ENCODE data around the gene B3GNT8.
A peak's percentile ranks its signal among the peaks of the same experiment; 100 is the strongest.
"Not testable (repeated sequence)": the region's sequence is repeated elsewhere in the genome, so short reads cannot be mapped to it uniquely, and the experiment has no call there.

The B3GNT8 gene

DNA sequence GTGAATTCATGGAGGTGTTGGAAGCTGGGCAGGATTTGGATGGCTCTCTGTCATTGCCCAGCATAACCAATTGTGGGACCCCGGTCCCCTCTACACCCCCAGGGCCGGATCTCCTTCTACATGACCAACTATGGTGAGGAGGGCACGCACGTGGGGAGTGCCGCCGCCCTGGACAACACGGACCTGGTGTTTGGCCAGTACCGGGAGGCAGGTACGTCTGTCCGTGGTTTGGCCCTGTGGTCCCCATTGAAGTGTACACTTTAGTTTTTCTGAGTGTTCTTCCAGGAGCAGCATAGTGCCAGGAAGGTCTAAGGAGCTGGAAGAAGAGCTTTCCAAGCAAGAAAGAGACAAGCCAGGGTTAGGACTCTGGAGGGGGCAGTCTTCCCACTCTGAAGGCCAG lies 13.2 kb downstream of the B3GNT8 start:
- no peak for DNase-seq (ENCODE audit: low read depth)

DNA sequence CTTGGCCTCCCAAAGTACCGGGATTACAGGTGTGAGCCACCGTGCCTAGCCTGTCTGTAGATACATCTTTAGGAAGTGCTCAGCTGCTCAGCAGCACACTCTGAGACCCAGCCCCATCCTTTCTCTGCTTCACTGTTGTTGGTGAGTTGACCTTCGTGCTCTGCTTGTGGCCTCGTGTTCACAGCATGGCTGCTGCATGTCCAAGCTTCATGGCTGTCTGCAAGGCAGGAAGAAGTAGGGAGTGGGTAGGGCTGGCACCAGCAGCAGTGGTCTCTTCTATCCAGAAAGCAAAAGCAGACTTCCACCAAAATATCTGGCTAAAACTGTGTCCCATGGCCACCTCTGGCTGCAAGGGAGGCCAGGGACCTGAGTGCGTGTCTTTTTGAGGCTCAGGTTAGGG lies 14.2 kb downstream of the B3GNT8 start:
- DNase-seq (ENCODE audit: low read depth): no peak

DNA sequence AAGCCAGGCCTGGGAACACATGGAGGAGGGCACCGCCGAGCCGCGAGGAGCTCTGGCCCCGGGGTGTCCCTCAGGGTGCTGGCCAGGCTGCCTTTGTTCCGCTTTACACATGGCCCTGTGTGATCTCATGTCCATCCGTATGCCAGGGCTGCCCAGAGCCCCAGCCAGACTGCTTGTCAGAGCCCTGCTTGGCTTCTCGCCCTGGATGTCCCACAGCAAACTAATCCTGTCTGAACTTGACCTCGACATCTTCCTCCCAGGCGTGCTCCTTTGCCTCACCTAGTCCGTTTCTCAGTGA lies 15.3 kb downstream of the B3GNT8 start:
- DNase-seq (ENCODE audit: low read depth): no peak

DNA sequence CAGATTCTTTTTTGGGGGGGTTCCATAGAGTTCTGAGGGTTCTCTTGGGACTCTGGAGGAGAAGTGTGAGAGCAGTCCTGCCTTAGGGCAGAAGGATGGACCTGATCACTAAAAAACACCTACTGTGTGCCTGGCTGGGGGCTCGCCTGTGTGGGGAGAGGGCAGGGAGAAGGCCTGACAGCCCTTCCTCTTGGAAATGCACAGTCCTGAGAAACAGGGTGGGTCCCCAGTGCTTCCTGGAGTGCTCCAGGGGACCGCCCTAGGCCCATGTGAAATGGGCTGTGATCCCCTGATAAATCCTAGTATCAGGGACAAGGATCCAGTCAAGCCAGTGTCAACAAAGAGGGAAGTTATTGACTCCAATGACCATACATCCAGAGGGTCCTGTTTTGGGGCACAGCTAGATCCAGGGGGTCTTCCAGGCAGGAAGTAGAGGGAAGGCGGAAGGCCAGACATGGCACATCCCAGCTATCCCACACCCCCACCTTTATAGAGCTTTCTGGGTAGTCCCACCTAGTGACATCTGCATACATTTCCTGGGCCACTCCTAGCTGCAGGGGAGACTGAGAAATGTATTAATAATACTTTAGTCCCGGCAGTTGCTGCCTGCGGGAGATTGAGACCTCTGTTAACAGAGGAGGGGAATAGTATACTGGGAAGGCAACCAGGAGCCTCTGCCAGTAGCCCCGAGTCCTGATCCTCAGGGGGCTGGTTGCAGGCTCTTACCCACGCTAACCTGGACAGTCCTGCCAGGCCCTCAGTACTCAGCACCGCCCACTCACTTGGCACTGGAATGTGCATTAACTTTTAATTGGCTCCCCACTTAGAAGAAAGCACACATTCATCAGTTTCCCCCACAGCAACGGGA lies 15.8 kb downstream of the B3GNT8 start:
- no peak for DNase-seq (ENCODE audit: low read depth)

DNA sequence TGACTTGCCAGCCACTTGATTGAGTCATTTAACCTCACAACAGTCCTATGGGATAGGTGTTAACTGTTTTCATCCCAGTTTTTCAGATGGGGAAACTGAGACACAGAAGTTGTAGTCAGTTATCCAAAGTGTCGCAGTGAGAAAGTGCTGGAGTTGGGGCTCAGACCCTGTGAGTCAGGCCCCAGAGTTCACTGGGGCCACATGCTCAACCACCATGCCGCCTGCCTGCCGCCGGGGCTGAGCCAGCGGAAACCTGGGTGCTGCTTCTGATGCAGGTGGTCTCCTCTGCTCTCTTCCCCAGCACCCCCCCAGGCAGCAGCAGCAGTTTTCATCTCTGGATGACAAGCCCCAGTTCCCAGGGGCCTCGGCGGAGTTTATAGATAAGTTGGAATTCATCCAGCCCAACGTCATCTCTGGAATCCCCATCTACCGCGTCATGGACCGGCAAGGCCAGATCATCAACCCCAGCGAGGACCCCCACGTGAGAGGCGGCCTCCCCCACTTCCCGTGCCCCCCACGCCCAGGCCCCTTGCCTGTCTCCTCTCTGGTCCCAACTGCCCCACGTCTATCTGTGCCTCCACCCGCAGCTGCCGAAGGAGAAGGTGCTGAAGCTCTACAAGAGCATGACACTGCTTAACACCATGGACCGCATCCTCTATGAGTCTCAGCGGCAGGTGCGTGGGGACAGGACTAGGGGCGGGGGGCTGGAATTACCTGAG lies 16.7 kb downstream of the B3GNT8 start:
- no peak for DNase-seq (ENCODE audit: low read depth)

DNA sequence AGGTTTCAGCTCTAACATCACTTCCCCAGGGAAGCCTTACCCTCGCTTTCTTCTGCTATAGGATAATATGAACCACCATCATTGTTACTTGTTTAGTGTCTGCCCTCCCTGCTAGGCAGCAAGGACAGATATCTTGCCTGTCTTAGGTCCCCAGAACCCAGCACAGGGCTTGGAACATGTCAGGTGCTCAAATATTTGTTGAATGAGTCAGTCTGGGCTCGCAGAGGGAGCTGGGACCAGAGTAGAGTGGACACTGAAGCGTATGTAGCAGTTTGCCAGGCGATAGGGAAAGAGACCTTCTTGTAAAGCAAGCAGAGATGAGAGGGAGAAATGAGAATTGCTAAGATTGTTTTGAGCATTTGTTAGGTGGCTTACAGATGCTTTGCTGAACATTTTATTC lies 17.9 kb downstream of the B3GNT8 start:
- DNase-seq (ENCODE audit: low read depth): no peak

DNA sequence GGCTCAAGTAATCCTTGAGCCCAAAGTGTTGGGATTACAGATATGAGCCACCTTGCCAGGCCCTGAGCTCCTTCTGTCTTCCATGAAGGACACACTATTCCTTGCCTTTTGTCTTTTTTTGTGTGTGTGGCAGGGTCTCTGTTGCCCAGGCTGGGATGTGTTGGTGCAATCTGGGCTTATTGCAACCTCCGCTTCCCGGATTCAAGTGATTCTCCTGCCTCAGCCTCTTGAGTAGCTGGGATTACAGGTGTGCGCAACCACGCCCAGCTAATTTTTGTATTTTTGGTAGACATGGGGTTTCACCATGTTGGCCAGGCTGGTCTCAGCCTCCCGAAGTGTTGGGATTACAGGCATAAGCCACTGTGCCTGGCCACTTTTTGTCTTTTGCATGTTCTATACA lies 18.3 kb downstream of the B3GNT8 start:
- DNase-seq (ENCODE audit: low read depth): not testable (repeated sequence)

DNA sequence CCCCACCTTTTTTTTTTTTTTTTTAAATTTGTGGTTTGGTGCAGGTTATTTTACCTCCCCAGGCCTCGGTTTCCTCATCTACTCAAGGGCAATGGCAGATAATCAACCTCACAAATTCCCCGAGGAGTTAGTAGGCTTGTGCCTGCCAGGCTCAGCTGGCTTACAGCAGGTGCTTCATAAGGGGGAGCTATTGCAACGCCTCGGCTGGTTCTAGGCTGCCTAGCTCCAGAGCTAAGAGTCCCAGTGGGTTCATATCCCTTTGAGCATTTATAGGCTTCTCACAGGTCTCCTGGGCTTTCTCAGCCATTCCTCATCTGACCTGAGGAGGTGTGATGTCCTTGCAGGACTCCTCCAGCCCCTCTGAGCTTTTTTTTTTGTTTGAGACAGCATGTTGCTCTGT lies 18.9 kb downstream of the B3GNT8 start:
- no peak for DNase-seq (ENCODE audit: low read depth)

DNA sequence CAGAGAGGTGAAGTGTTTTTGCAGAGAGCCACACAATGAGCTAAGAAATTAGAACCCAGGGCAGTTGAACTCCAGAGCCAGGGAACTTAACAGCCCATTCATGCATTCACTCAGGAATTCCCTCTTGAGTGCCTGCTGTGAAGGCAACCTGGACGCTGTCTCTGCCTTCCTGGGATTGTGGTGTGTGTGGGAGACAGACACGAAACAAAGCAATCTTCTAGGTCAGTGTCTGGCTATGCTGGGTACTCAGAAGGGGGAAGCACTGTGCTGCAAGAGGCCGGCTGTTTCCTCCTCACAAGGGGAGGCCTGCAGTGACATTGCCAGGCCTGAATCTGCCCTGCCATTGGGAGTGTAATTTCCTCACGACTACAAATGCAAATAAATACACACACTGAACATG lies 19.9 kb downstream of the B3GNT8 start:
- DNase-seq (ENCODE audit: low read depth): no peak

DNA sequence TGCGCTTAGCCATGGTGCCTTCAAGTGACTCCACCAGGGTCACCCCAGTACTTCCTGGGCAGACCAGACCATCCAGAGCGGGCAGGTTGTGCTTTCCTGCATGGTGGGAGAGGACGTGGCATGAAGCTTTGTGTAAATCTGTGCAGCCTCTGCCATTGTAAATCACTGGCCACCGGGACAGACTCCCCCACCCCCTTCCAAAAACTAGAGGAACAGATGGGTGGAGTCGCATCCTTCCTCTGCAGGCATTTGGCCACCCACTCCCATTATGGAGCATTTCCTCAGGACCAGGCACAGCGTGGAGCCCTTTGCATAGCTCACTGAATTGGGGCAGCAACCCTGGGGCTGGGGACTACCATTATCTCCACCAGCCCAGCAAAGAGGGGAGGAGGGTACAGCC lies 21.4 kb downstream of the B3GNT8 start:
- no peak for DNase-seq (ENCODE audit: low read depth)

DNA sequence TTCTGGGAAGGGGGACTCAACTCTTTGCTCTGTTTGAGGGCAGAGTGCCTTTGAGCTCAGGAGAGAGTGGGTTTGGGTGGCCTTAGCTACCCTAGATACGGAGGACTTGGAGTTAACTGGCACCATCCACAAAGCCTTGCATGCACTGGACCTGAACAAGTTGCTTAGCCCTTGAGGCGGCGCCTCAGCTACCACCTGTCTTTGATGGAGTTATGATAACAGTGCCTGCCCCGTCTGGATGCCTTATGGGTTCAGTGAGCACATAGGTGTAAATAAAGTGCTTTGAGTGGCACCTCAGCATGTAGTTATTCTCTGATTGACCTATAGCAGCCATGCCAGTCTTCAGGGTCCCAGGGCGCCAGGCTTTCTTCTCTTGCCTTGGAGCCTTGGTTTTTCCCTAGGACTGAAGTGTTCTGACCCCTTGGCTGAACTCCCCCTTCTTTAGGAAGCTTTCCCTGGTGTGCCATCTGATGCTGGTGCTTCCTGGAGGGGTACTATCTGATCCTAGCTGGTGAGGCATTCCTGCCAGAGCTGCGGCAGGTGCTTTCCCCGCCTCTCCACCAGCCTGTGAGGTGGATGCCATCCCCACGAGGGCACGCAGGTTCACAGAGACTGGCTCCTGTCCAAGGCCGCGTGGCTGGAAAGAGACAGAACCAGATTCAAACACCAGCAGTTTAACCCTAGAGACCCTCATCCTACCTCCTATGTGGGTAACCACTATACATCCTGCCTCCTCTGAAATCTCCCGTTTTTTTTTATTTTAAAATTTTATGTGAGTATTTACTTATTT lies 23.8 kb downstream of the B3GNT8 start:
- DNase-seq (ENCODE audit: low read depth): no peak

DNA sequence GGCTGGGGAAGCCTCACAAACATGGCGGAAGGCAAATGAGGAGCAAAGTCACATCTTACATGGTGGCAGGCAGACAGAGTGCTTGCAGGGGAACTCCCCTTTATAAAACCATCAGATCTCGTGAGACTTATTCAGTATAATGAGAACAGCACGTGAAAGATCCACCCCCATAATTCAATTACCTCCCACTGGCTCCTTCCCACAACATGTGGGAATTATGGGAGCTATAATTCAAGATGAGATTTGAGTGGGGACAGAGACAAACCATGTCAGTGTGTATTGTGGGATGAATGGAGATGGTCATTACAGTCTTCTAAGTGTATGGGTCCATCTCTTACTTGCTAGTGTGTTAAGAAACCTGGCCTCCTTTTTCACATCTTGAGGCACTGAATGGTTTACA lies 25.2 kb downstream of the B3GNT8 start:
- no peak for DNase-seq (ENCODE audit: low read depth)

DNA sequence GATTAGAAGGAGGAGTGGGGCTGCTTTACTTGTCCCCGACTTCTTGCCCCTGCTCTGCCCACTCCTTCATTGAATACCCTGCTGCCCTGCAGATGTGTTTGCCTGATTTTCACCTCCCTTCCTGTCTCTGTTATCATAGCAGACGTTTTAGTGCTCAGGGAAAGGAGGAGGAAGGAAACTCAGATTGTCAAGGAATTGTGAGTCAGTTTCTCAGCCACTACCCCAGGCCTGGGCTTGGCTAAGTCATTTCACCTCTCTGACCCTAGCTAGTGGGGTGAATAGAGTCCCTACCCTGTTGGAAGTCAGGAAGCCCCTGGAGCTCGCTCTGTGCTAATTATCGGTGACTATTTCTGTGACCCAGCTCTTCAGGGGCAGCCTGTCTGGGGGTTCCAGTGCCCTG lies 25.7 kb downstream of the B3GNT8 start:
- no peak for DNase-seq (ENCODE audit: low read depth)

DNA sequence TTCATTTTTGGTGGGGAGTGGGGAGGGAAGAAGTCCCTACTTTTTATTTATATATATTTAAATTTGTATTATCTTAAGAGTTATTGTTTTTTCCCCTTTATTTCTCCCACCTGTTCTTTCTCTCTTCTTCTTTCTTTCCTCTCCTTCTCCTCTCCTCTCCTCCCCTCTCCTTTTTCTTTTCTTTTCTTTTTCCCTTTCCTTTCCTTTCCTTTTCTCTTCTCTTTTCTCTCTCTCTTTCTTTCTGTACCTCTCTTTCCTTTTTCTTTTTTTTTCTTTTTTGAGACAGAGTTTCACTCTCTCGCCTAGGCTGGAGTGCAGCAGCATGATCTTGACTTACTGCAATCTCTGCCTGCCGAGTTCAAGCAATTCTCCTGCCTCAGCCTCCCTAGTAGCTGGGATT lies 27.6 kb downstream of the B3GNT8 start:
- DNase-seq (ENCODE audit: low read depth): no peak

DNA sequence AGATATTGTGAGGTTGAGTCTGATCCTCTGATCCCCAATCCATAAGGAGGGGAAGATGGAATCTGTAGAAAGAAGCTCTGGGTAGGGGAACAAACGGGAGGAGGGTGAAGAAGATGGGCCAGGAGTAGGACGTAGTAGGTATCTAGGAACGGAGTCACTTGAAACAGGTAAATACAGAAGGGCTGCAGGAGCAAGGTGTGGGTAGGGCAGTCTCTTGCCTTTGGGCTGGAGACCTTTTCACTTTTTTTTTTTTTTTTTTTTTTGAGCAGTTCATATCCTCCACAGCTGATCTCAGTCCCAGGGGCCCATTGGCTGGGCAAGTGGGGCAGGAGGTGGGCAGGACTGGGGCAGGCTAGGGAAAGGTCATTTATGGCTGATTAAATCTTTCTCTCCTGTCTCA lies 28.1 kb downstream of the B3GNT8 start:
- no peak for DNase-seq (ENCODE audit: low read depth)

DNA sequence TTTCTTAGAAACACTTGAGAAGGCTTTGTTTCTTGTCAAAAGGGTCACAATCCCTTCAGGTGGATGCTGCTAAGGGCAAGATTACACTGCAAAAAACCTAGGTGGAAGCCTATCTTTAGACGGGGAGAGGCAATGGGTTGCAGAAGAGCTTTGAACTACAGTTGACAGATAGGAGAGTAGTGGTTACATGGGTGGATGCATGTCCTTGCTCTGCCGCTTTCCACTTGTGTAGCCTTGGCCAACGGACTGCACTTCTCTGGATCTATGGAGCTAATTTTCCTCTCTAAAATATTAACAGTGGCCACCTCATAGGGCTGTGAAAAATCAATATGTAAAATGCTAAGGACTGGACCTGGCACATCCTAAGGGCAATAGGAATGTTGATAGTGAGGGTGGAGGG lies 28.6 kb downstream of the B3GNT8 start:
- DNase-seq (ENCODE audit: low read depth): no peak

DNA sequence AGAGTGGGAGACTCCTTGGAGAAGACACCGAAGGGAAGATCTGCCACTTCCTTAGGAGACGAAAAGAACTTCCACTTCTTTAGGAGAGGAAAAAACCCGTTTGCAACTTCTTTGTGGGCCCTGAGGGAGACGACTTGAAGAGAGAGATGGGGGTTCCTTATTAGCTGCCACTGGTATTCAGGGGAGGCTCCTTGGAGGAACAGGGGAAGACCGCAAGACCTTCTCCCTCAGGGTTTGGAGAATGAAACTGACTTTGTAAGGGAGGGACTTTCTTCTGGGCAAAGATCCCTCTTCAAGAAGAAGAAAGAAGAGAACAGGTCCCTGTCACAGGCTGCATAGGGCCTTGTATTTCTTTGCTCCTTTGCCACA lies 29.1 kb downstream of the B3GNT8 start:
- no peak for DNase-seq (ENCODE audit: low read depth)

DNA sequence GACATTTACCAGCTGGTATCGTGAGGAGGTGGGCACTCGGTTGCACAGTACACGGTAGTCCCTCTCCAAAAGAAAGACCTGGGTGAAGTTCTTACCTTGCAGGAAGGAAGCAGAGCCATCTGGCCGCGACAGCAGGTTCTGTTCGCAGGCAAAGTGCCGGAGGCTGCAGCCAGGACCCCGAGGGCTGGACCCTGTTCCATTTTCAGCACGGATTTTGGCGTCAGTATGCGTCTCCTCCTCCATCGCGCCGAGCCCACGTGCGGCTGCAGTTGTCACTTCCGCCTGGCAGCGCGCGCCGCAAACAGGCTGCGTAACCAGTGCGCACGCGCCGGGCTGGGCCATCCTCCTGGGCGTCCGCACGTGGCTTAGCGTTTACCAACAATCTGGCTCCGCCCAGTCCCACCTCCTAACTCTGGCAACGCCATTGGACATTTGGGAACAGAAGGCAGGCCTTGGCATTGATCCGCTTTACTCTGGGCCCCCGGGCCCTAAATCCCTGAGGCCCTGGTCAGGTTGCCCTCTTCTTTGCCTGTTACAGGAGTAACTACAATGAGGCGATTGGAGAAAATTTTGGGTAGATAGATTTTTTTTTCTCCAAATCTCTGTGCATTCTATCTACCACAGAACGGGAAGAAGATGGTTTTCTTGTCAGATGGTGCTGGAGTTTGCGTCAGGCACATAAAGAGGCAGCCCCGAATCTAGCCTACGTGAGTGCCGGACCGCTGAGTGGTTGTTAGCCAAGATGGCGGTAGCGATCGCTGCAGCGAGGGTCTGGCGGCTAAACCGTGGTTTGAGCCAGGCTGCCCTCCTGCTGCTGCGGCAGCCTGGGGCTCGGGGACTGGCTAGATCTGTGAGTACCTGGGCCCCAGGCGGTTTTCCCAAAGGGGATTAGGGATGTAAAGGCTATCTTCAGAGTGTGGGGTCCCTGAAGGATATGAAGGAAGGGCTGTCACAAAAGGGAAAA lies 29.8 kb downstream of the B3GNT8 start, which contains the start of the genes BCKDHA and EXOSC5:
TSS of gene BCKDHA (plus strand) at position 733 of the 964 bp plus-strand sequence. CDS start at position 743, 10 bp downstream.
TSS of gene EXOSC5 (minus strand) at position 274 of the 964 bp plus-strand sequence. CDS start at position 243, 31 bp downstream.
- DNase-seq (ENCODE audit: low read depth): peak; percentile 98

DNA sequence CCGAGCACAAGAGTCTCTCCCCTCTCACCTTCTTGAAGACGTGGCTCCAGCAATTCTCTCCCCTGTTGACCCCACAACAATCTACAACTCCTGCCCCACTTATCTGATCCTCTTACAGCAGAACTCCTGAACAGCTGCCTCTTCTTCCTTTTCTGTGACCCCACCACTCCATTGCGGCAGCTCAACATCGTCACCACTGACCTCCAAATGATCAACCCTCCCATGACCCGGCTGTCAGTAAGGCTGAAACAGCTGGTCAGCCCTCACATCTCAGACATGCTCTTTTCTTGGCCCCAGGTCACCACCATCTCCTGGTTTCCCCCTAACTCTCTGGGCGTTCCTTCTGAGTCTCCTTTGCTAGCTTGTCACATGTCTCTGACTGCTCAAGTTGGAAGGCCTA lies 31.8 kb downstream of the B3GNT8 start:
- DNase-seq (ENCODE audit: low read depth): no peak

DNA sequence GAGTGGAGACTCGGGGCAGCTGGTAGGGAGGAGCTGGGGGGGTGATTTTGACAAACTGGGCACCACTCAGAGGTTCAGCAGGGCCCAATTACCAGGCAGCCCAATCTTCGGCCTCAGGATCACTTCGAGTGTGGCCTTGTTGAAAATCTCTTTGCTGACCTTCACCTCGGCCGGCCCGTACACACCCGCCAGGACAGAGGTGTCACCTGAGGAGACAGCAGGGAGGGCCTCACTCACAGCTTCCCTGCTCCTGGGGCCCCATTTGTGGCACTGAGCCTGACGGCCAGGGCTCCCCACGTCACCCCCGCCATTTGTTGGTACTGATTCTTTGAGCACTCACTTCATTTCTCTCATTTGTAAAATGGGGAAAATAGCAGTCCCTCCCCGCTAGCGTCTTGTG lies 34.4 kb downstream of the B3GNT8 start:
- DNase-seq (ENCODE audit: low read depth): no peak

DNA sequence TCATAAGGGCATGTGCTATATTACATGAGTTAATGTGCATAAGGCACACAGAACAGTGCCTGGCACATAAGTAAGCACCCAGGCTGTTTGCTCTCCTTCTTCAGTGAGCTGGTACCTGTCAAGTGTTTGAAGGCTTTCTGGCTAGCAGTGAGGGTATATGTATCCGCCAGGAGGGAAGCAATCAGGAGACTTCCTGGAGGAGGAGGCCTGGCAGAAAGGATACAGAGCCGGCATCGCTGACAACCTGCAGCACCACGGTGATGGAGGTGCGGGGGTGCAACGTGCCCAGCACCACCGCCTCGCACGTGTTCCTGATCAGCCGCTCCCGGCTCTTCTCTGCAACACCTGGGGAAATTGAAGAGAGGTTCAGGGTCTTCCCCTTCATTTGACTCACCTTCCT lies 35.6 kb downstream of the B3GNT8 start:
- no peak for DNase-seq (ENCODE audit: low read depth)

DNA sequence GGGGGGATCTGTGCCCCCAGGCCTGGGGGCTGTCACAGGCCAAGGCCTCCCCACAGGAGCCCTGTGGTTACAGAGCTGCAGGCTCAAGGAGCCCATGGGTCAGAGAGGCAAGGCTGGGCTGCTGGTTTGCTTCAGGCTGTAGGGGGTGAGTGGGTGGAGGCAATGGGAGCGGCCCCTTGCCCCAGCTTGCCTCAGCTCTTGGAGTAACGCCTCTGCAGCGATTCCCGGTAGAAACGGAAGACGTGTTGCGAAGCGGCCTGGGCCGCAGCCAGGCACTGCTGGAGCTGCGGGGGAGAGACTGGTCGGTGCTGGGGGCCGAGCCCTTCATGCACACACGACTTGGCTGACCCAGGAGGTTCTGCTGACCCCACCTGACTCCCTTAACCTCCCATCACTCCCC lies 40.7 kb downstream of the B3GNT8 start:
- no peak for DNase-seq (ENCODE audit: low read depth)
